Left renal pelvis (tissue), 4 donors: ENCODE data around the gene FOXA3. TPM values are rescaled to one million over a fixed set of nuclear protein-coding genes. Genes with fewer than 3 reads are reported as not detected.

Experiments
- DNase-seq, 4 donors: peaks; one replicate each; pipeline ENCODE4 v3.0.0-alpha.2; 2013; ENCODE audit warnings: low read depth in 4 of 4, low spot score in 3 of 4
- polyA plus RNA-seq, 4 donors: library from polyadenylated mRNA; unstranded; fragments of 120-200 nt; gene quantifications; one replicate each; pipeline ENCODE4 v1.2.1, GENCODE V29; 2013; ENCODE audit not compliant: insufficient read length in 4 of 4

FOXA3 gene
- under 1 TPM; 0.11 to 0.76 (median 0.31) TPM for polyA plus RNA-seq

DNA sequence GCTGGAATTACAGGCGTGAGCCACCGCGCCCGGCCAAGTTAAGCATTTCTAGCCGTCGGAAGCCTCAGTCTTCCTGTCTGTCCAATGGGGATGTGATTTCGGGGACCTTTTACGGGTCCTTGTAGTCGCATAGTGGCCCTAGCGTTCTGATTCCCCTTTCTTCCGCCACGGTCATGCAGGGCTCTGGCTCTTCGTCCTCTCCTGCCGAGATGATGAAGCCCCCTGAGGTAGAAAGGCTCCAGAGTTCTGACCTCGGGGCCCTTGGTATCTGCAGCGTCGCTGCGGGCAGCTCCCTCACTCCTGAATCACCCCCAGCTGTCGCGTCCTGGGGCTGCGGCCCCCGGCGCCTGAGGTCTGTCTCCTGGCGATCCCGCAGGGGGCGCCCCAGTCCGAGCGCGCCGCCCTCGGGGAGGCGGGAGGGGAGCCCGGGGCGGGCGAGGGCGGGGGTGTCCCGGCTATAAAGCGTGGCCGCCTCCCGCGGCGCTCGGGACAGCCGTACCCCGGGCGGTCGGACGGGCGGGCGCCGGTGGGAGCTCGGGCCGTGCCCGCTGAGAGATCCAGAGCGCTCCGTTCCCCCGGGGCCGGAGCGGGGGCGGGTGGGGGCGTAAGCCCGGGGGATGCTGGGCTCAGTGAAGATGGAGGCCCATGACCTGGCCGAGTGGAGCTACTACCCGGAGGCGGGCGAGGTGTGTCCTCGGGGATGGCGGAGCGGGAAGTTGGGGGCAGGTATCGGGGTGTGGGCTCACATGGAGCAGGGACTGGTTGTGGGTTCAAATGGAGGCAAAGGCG is at the start of gene FOXA3:
Gene FOXA3, plus strand, starts transcription at position 487 of the 789 bp plus-strand sequence. Its CDS starts 131 bp downstream, at position 618.
- DNase-seq, result no peak

DNA sequence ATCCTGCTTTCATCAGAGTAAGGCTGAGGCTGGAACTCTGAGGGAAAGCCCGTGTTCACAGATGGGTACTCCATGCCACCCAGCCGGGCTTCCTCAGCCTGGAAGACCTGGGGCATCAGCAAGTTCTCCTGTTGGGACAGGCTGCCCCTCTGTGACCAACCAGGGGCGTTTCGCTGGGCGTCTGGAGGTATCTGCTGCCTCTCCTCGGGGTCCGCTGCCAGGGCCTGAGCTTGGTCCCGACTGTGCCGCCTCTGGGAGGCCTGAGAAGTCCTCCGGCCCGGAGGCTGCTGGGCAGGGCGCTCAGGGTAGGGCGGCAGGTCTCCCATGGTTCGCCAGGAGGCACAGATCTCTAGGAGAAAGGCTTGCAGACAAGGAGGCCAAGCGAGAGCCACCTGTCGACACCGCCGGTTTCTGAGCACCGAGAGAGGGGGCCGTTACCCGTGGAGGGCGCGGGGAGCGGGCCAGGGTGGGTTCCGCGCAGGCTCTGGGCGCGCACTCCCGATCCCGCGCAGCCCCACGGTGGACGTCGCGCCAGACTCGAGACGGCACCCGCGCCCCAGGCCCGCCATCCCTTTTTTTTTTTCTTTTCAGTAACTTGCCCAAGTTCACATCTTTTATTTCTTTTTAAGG is 49.2 kb upstream of the FOXA3 start, which contains the start of gene RSPH6A:
Gene RSPH6A, minus strand, starts transcription at position 458 of the 630 bp plus-strand sequence. Its CDS starts 132 bp downstream, at position 326.
- no peak for DNase-seq

DNA sequence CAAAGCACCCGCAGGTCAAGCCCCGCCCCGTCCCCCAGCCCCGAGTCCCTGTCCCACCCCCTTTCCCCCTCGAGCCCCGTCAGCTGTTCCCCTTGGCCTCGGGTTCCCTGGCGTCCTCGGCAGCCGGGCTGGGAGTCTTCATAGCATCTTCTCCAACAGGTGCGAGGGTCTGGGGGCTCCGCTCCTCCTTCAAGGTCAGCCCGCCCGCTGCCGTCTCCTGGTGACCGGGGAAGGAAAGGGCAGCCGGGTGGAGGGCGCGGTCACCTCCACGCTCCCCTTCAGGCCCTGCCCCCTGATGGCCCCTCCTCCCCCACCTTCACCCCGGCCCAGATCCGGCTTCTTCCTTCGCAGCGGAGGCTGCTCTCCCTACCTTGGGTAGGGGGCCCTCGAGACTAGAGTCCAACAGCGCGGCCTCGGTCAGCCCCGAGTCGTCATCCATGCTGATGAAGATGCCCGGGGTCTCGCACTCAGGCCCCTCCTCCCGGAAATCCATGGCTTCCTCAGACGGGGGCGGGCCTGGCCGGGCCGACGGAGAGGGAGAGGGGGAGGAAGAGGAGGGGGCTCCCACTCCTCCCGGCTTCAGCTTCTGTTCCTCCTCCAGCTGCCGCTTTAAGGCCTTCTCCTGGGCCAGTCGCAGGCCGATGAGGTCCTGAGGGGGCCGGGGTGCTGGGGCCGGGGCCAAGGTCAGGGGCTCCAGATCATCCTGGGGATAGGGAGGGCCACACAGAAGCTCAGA is 48.5 kb upstream of the FOXA3 start:
- DNase-seq, result peak in 3 of 4 donors; percentile 51 to 61 (median 51)

DNA sequence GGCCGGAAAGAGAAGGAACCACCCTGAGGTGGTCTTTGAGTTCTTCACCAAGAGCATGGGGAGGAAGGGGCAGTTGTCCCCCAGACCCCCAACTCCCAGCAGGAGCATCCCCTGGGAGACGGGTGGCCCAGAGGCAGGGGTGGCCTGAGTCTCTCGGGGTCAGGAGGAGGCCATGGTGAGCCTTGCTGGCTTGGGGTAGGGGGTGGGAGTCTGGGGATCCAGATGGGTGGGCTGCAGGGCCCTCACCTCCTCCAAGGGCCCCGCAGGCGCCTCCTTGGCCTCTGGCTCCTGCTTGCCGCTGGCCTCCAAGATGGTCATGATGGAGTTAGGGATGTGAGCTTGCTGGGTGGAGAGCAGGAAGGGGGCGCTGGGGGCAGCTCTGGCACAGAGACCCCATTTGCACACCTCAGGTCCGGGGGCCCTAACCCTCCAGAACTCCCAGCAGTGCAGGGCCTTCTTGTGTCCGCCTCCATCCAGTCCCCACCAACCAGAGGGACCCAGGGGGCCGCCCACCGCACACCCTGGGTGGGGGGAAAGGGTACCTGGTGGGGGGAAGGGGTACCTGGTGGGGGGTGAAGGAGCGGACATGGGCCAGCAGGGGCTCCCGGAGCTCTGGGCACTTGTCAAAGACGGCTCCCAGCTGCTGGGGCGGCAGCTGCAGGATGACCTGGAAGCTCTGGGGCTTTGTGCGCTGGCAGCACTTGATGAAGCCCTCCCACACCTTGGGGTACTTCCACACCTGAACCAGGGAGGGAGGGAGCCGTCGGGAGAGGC is 47.7 kb upstream of the FOXA3 start:
- no peak for DNase-seq

DNA sequence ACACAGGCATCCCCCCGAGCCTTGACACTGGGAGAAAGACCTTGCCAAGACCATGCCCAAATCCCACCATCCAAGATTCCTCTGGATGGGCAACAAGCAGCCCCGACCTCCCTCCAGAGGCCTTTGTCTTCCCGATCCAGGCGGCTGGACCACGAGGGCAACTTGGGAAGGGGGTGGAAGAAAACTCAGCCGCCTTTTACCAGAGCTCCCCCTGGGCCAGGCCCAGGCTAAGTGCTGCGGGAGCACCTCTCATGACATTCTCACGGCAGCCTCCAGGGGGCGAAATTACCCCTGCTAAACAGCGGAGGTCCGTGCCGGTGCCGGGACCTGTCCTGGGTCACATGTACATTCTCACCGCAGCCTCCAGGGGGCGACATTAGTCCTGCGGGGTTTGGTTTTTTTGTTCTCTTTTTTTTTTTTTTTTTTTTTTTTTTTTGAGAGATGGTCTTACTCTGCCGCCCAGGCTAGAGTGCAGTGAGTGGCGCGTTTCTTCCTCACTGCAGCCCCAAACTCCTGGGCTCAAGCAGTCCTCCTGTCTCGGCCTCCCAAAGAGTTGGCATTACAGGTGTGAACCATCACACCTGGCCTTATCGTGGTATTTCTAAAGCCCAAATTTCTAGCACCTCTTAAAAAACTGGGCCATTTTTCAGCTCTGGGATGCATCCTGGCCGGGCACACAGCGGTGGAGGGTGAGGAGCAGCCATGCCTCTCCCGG is 47.0 kb upstream of the FOXA3 start:
- DNase-seq, result peak; percentile 75 to 90 (median 85)

DNA sequence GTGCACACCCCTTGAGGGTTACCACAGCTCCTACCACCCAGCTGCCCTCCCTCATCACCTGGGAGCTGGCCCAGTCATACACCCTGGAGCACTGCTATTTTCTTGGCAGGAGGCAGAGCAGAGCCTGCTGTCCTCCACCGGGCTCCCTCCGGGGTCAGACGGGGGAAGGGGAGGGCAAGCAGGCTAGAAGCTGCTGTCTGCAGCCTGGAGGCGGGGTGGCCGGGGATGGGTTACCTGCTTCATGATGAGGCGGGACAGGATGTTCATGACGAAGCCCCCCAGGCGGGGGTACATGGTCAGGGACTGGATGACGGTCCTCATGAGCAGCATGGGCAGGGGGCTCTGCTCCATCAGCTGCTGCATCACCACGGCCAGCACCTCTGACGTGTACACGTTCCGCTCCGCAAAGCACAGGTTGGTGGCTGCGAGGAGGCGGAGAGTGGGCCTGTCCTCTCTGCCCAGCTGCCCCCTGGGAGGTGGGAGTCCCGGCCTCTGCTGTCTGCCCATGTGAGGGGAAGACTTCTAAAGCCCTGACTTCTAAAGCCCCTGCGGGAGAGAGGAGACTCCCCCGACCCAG is 46.3 kb upstream of the FOXA3 start:
- DNase-seq, result no peak

DNA sequence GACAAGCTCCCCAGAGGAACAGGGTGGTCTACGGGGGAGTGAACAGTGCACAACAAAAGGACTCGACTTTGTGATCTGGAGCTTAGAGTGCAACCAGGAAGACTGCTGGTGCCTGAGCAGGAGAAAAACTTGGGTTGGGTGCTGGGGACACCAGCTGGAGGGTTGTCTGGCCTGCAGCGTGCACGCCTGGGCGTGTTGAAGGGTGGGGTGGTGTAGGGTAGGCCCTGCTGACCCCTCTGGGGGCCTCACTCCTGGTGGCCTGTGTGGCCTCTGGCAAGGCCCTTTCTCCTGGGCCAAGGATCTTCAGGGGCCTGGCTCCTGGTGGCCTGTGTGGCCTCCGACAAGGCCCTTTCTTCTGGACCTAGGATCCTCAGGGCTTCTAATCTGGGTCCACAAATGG is 44.4 kb upstream of the FOXA3 start:
- DNase-seq, result no peak

DNA sequence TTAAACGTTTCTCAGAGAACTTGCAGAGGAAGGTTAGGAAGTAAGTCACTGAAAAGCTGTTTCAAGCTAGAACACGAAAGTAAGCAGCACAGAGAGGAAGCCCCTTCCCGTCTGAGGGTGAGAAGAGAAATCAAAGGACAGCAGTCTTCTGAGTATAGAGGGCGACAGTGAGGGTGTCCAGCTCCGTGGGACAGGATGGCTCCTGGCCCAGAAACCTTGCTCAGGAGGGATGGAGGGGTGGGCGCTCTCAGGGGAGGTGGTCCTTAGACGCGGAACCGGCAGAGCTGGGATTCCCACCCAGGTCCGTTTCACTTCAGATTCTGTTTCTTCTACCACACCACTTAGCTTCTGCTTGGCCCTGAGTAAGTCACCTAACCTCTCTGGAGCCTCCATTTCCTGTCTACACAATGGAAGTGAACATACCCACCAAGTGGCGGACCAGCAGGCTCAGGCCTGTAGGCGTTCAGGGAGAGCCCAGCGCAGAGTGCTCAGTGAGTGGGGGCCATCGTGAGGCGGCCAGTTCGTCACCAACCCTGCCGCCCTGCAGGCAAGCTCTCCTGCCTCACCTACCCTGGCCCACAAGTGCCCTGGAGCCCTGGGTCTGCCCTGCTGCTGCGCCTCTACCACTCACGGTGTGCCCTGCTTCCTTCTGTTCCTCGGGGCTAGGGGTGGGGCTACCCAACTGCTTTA is 43.6 kb upstream of the FOXA3 start:
- DNase-seq, result no peak

DNA sequence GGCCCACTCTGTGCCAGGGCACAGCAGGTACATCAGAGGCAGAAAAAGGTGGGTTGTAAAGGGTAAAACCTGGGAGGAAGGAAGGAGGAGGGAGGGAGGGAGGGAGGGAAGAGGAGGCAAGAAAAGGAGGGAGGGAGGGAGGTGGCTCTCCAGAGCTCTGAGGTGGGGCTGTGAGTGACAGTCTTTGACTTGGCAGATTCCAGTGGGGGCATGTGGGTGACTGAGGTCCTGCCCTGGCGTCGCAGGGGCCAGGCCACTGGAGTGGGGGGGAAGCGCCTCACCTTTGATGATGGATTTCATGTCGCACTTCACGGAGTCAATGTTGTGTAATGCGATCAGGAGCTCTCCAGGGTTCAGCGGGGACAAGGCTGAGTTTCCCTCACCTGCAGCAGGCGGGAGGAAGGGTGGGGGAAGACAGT is 43.0 kb upstream of the FOXA3 start:
- DNase-seq, result no peak

DNA sequence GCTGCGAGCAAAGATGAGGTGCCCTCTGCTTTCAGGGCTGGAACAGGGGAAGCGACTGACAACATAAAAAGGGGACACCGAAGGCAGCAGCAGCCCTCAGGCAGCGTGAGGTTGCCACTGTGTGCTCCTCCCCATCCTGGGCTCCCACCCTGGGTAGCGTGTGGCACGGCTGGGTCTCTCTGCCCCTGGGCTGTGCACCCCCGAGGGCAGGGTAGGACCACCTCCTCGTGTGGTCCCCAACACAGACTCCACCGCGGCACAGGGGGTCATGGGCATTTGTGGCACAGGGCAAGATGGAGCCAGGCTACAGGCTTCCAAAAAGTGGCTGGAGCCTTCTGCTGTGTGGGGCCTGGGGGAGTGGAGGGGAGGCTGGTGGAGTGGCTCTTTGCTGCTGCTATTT is 42.6 kb upstream of the FOXA3 start:
- no peak for DNase-seq

DNA sequence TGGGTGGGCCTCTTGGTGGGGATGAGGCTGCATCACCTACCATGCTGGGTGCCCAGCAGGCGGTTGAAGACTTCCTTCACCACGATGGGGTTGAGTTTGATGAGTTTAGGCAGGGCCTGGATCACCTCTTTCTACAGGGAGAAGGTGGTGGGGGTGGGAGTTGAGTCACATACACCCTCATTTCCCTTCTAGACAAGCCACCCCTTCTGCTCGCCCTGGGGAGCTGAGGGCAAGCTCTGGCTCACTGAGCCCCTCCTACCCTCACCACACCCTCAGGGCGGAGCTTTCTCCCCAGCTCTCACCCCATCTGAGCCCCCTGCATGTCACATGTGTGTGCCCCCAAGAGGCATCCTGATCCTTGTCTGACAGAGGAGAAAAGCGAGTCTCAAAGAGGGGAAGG is 41.4 kb upstream of the FOXA3 start:
- DNase-seq, result no peak

DNA sequence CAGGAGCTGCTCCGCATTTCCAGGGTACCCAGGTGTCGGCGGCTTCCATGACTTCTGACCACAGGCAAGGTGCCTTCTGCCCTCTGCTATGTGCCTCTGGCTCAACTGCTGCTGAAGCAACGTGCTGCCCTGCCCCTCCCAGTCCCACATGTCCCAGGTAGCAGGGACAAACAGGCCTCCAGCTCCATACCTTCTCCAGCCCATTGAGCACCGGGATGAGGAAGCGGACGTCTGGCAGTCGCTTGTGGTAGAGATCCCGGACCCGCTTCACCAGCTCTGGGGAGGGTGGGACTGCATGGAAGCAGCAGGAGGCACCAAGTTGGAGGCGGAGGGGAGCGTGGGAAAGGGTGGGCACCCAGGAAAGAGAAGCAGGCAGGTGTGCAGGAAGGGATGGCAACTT is 40.9 kb upstream of the FOXA3 start:
- no peak for DNase-seq

DNA sequence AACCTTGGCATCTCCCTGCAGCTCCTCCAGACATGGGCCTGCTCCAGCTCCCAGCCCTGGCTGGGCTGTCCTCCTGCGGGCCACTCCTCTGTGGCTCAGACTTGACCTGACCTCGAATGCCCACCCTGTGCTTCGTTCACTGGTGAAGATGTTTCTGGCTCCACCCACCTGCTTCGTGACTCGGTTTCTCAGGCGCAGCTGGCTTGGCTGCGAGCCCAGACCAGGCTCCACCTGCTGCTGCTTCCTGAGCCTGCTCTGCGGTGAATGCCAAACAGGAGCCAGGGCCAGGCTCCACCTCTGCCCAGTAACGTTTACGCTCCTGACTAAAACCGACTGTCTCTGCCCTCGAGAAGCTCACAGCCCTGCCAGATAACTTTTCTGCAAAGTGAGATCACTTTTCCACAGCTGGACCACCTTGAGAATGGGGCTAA is 40.1 kb upstream of the FOXA3 start:
- no peak for DNase-seq

DNA sequence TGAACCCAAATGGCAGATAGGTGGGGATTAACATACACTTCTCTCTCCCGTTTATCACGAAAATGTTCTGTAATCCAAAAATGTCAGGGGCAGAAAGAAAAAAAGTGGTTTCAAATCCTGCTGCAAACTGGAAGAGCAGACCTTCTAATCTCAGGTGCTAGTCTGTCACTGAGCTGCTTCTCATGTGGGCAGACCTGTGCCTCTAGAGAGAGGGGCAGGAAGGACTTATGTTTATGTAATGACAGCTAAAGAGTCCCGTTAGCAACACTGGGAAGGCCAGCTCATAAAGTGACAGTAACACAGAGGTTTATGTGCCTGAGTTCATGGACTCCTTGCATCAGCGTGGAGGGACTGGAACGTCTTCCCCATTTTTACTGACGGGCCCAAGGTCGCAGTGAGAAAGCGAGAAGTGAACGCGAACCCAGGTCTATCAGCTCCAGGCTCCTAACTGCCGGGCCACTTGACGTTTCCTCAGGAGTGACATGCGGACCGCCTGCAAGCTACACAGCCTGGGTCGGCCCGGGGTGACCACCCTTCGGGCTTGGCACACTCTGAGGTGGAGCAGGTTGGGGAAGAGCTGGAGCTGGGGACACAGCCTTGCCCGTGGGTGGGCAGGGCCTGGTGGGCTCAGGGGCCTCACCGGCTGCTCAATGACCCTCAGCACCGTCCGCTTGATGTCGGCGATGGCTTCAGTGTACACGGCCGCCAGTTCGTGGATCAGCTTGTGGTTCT is 39.4 kb upstream of the FOXA3 start:
- no peak for DNase-seq

DNA sequence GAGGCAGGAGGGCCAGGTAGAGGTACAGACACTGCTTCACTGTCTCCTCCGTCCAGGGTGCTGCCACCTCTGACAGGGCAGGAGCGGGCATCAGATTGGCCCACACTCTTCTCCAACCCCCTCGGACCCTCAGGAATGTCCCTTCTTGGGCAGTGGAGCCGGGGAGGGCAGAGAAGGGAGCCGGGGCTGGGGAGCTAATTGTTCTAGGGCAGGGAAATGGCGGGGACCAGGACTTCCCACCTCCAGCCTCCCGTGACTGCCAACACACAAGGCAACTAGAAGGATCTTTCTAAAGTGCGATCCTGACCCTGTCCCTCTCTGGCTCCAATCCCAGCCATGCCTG is 38.9 kb upstream of the FOXA3 start:
- DNase-seq, result no peak

DNA sequence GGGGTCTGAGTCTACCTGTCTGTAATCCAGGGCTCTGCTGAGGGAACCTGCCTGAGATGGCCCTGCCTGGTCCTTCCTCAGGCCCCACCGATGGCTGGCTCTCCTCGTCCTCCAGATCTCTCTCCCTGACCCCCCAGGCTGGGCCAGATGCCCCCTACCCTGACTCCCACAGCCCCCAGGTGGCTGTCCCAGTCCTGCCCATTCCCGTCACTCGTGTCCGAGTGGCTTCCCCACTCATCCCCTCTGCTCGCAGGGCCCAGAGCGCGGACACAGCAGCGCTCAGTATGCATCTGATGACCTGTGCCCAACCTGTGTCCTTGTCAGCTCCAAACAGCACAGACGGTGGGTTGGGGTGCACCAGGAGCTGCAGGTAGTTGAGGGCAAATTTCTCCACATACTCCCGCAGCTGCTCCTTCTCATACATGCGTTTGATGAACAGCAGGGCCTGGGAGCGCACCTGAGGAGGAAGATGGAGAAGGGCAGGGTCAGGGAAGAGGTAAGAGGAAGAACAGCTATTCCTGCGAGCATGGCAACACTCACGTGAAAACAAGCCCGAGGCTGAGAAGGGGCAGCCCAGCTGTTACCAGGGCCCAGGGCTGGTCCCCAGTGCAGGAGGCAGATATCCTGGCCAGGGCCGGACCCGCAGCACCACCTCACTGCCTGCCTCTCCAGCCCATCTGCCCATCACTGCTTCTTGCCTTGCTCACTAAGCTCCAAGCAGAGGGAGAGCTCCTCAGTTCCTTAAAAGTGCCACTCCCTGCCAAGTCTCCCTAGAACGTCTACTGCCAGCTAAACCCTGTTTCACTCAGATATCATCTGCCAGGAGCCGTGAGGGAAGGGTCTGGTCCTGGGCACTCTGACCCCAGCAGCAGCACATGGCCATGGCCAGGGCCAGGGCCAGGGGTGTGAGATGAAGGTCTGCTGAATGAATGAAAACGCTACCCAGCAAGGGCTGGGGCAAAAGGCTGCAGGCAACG is 37.9 kb upstream of the FOXA3 start:
- DNase-seq, result no peak

DNA sequence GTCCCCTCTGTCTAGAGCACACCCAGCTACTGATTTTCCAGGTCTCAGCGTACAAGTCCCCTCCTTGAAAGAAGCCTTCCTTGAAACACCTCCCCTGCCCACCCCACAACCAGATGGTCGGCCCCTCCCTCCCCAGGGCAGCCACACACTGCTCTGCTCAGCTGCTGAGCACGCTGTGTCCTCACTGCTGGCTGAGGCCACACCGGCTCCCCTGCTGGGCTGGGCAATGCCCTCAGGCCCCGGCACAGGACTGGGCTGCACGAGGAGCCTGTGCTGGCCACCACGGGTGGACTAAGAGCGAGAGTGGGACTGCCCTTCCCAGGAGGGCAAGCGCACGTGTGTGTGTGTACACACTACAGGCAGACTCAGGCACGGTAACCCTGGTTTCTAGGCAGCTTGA is 37.2 kb upstream of the FOXA3 start:
- DNase-seq, result no peak
